Measurements from ENCODE around the gene VOPP1.

GRCh38 chr7:55538538-55538937 lies 33.8 kb downstream of the VOPP1 start:
- TF ChIP-seq POLR2AphosphoS5 (IDR thresholded peaks at IDR 0.05): no peak
- TF ChIP-seq CTCF (IDR thresholded peaks at IDR 0.05): no peak
- TF ChIP-seq POLR2A (IDR thresholded peaks at IDR 0.05): no peak
